Keratinocyte (primary cell): Measurements from ENCODE around the gene PTX3. TPM values are rescaled to one million over a fixed set of nuclear protein-coding genes. Genes with fewer than 3 reads are reported as not detected.

Source experiments
- DNase-seq: peaks from one replicate; pipeline ENCODE4 v3.0.0-alpha.2; 2011; ENCODE audit warnings: low read depth, missing footprints, low spot score
- FAIRE-seq: peaks from 2 replicates; lab custom pipeline; 2011; peaks lifted over from hg19 to GRCh38; lab: Jason Lieb, UNC
- H2AFZ ChIP-seq: 2 replicates; pipeline ENCODE4 v1.6.0; 2012; ENCODE audit warnings: low read length, control low read depth, inconsistent platforms; ENCODE audit not compliant: control insufficient read depth
- H3K27ac ChIP-seq: 2 replicates; pipeline ENCODE4 v1.5.1; 2011; ENCODE audit warnings: low read length; ENCODE audit not compliant: control insufficient read depth, insufficient read depth
- H3K27me3 ChIP-seq: 3 replicates; pipeline ENCODE4 v1.6.0; 2011; ENCODE audit warnings: low read length; ENCODE audit not compliant: control insufficient read depth, insufficient read depth; ENCODE audit errors: extremely low read depth
- H3K36me3 ChIP-seq, 2 experiments: 2 replicates in 1 of 2; 3 replicates in 1 of 2; pipeline ENCODE4 v1.5.1; 2011; ENCODE audit warnings: low read length in 2 of 2, mild to moderate bottlenecking in 1 of 2; ENCODE audit not compliant: control insufficient read depth in 2 of 2, insufficient read depth in 2 of 2; ENCODE audit errors: extremely low read depth in 1 of 2
- H3K4me1 ChIP-seq: 3 replicates; pipeline ENCODE4 v1.5.1; 2011; ENCODE audit warnings: low read length; ENCODE audit not compliant: control insufficient read depth, insufficient read depth; ENCODE audit errors: extremely low read depth
- H3K4me2 ChIP-seq: 3 replicates; pipeline ENCODE4 v1.6.0; 2011; ENCODE audit warnings: low read depth, low read length; ENCODE audit not compliant: control insufficient read depth, insufficient read depth; ENCODE audit errors: extremely low read depth
- H3K4me3 ChIP-seq, 3 experiments: fragments of 200-600 bp in 1 of 3; sonication (generic) in 1 of 3; 2 replicates in 2 of 3; 3 replicates in 1 of 3; pipeline ENCODE4 v1.5.1; 2011 to 2016; ENCODE audit warnings: low read length in 3 of 3, mild to moderate bottlenecking in 3 of 3, control low read depth in 2 of 3, inconsistent platforms in 1 of 3, low read depth in 1 of 3, mixed read lengths in 1 of 3, mixed run types in 1 of 3, moderate library complexity in 1 of 3; ENCODE audit not compliant: control insufficient read depth in 2 of 3, insufficient read depth in 2 of 3; ENCODE audit errors: extremely low read depth in 1 of 3
- H3K79me2 ChIP-seq: 2 replicates; pipeline ENCODE4 v1.6.0; 2012; ENCODE audit warnings: low read length; ENCODE audit not compliant: control insufficient read depth, insufficient read depth
- H3K9ac ChIP-seq: 3 replicates; pipeline ENCODE4 v1.6.0; 2011; ENCODE audit warnings: low read length; ENCODE audit not compliant: control insufficient read depth, insufficient read depth; ENCODE audit errors: extremely low read depth
- H3K9me1 ChIP-seq: 3 replicates; pipeline ENCODE4 v1.6.0; 2011; ENCODE audit warnings: low read length; ENCODE audit not compliant: control insufficient read depth, insufficient read depth; ENCODE audit errors: extremely low read depth
- H3K9me3 ChIP-seq: 2 replicates; pipeline ENCODE4 v1.5.1; 2012; ENCODE audit warnings: low read depth, low read length; ENCODE audit not compliant: control insufficient read depth
- H4K20me1 ChIP-seq: 3 replicates; pipeline ENCODE4 v1.6.0; 2011; ENCODE audit warnings: low read length; ENCODE audit not compliant: control insufficient read depth, insufficient read depth; ENCODE audit errors: extremely low read depth
- EZH2 ChIP-seq: IDR thresholded peaks from one replicate; pipeline ENCODE4 v1.6.1; 2012; ENCODE audit warnings: inconsistent platforms, mild to moderate bottlenecking, low read length, moderate library complexity
- dilution Hi-C: fragments of 300-500 bp; cut with MboI; formaldehyde crosslinking; loops from one replicate; pipeline ENCODE4 v1.7.0; 2020; ENCODE audit warnings: low sequenced_read_pairs; ENCODE audit not compliant: extremely low pct_ligation_motif_present
- polyA plus RNA-seq, 5 experiments: library from polyadenylated mRNA; depleted of rRNA in 3 of 5; stranded (reverse) in 3 of 5; stranded (forward) in 1 of 5; unstranded in 1 of 5; fragments of >200 nt; gene quantifications; 1 replicate in 1 of 5; 2 replicates in 3 of 5; 3 replicates in 1 of 5; pipeline versions ENCODE4 v1.2.1 to v1.2.3, GENCODE V29; 2011 to 2012; ENCODE audit warnings: missing spikeins in 2 of 5, low read depth in 1 of 5, low replicate concordance in 1 of 5
- TF ChIP-seq, protein P1 (sequence below), 3 experiments: IDR thresholded peaks in 1 of 3; conservative IDR thresholded peaks in 1 of 3; optimal IDR thresholded peaks in 1 of 3; 2 replicates in 2 of 3; 3 replicates in 1 of 3; pipeline versions ENCODE3 to v1.5.1; 2011; ENCODE audit warnings: low read length in 3 of 3, mild to moderate bottlenecking in 3 of 3, moderate library complexity in 2 of 3, control low read depth in 1 of 3, inconsistent platforms in 1 of 3; ENCODE audit not compliant: insufficient read depth in 2 of 3; ENCODE audit errors: extremely low read depth in 1 of 3

The PTX3 gene
- polyA plus RNA-seq, 1 donor (not counting 4 experiments of a cell fraction or from before 2014, with no cell fraction given) = 0.14 TPM

DNA sequence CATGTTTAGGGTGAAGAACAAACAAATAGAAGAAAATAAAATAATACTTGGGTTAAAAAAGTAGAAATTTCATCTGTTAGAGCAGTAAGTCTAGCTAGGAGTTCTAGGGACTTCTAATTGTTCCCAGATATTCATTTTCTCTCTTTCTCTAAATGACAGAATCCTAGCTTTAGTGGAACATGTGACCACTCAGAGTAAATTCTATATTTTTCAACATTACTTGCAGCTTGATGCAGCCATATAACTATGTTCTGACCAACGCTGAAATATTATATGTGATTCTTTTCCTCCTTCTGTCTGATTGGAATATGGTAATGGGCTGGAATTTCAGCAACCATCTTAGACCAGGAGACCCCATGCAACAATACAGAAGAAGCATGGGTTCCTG is 8.1 kb downstream of the PTX3 start:
- H3K79me2 ChIP-seq = no peaks in the 10 kb centered on the region
- TF ChIP-seq, protein P1, sequence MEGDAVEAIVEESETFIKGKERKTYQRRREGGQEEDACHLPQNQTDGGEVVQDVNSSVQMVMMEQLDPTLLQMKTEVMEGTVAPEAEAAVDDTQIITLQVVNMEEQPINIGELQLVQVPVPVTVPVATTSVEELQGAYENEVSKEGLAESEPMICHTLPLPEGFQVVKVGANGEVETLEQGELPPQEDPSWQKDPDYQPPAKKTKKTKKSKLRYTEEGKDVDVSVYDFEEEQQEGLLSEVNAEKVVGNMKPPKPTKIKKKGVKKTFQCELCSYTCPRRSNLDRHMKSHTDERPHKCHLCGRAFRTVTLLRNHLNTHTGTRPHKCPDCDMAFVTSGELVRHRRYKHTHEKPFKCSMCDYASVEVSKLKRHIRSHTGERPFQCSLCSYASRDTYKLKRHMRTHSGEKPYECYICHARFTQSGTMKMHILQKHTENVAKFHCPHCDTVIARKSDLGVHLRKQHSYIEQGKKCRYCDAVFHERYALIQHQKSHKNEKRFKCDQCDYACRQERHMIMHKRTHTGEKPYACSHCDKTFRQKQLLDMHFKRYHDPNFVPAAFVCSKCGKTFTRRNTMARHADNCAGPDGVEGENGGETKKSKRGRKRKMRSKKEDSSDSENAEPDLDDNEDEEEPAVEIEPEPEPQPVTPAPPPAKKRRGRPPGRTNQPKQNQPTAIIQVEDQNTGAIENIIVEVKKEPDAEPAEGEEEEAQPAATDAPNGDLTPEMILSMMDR (optimal IDR thresholded peaks at IDR 0.05 in 1 of 3, IDR thresholded peaks at IDR 0.05 in 1 of 3, conservative IDR thresholded peaks at IDR 0.05 in 1 of 3; ENCODE audit: extremely low read depth in 1 of 3, insufficient read depth in 2 of 3, low read length in 3 of 3) = no peak
- TF ChIP-seq EZH2 = no peak
- FAIRE-seq = no peak
- no peak overlapping the region for H2AFZ ChIP-seq
- no peak overlapping the region for H3K4me2 ChIP-seq
- H4K20me1 ChIP-seq = no peaks in the 10 kb centered on the region
- no peaks in the 10 kb centered on the region for H3K36me3 ChIP-seq
- H3K4me3 ChIP-seq = no peak overlapping the region
- DNase-seq = no peak
- H3K27ac ChIP-seq = no peak overlapping the region
- no peaks in the 10 kb centered on the region for H3K9me1 ChIP-seq
- no peaks in the 10 kb centered on the region for H3K27me3 ChIP-seq
- no peaks in the 10 kb centered on the region for H3K4me1 ChIP-seq
- H3K9ac ChIP-seq = no peak overlapping the region
- dilution Hi-C loops = no loop called here
- H3K9me3 ChIP-seq = no peaks in the 10 kb centered on the region

DNA sequence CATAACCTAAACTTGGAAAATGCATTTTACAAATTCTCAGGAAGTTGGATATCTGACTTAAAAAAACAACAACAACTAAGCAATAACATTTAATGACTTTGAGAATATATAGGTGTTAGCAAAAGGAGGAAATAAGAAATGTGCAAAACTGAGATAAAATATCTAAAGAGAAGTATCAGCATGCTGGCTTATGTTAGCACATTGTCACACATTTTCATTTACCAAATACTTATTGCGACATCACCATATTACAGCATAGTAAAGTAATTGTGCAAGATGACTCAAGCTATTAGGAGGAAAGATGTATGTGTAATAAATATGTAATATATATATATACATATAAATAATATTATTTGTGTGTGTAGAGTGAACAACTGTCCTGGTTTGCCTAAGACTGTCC is 9.2 kb downstream of the PTX3 start:
- no peaks in the 10 kb centered on the region for H3K79me2 ChIP-seq
- H4K20me1 ChIP-seq = no peaks in the 10 kb centered on the region
- H2AFZ ChIP-seq = no peak overlapping the region
- no peak overlapping the region for H3K4me2 ChIP-seq
- no peak overlapping the region for H3K27ac ChIP-seq
- FAIRE-seq (no peak), DNase-seq (no peak)
- no peak overlapping the region for H3K4me3 ChIP-seq
- no peaks in the 10 kb centered on the region for H3K27me3 ChIP-seq
- H3K9ac ChIP-seq = no peak overlapping the region
- no peaks in the 10 kb centered on the region for H3K9me1 ChIP-seq
- no peaks in the 10 kb centered on the region for H3K36me3 ChIP-seq
- TF ChIP-seq EZH2 = no peak
- TF ChIP-seq, protein P1 (optimal IDR thresholded peaks at IDR 0.05 in 1 of 3, IDR thresholded peaks at IDR 0.05 in 1 of 3, conservative IDR thresholded peaks at IDR 0.05 in 1 of 3; ENCODE audit: extremely low read depth in 1 of 3, insufficient read depth in 2 of 3, low read length in 3 of 3) = no peak
- dilution Hi-C loops = no loop called here
- no peaks in the 10 kb centered on the region for H3K4me1 ChIP-seq
- no peaks in the 10 kb centered on the region for H3K9me3 ChIP-seq
